NCI-H2107 treated with DMSO at 0.1 percent for 48 hours (cell line): ENCODE measurements around the gene ELN.
A peak's percentile ranks its signal among the peaks of the same experiment; 100 is the strongest.

Experiments
- DNase-seq: peaks from one replicate; lab custom pipeline; 2025; ENCODE audit not compliant: unreplicated experiment; lab: John Stamatoyannopoulos, UW

Gene ELN

GRCh38 chr7:74092321-74092963 is 64.5 kb downstream of the ELN start:
- DNase-seq = no peak

- no peak for DNase-seq
These were observed 65.0 kb downstream of the ELN start for GRCh38 chr7:74092964-74093471.

- peak; percentile 56 for DNase-seq
These were observed 65.8 kb downstream of the ELN start for GRCh38 chr7:74093671-74094223.

GRCh38 chr7:74094224-74095101 is 66.5 kb downstream of the ELN start:
- peak; percentile 8 for DNase-seq

- no peak for DNase-seq
These were observed 67.2 kb downstream of the ELN start for GRCh38 chr7:74095135-74095534.

GRCh38 chr7:74097937-74098614 is 70.1 kb downstream of the ELN start:
- DNase-seq = no peak

GRCh38 chr7:74099031-74099430 is 71.1 kb downstream of the ELN start:
- DNase-seq = no peak

GRCh38 chr7:74101061-74101681 is 73.2 kb downstream of the ELN start:
- peak; percentile 82 for DNase-seq

GRCh38 chr7:74103219-74103772 is 75.3 kb downstream of the ELN start:
- DNase-seq = no peak

GRCh38 chr7:74104702-74105101 is 76.7 kb downstream of the ELN start:
- no peak for DNase-seq

- DNase-seq = no peak
These were observed 78.0 kb downstream of the ELN start for GRCh38 chr7:74105992-74106391.

- DNase-seq = no peak
These were observed 78.9 kb downstream of the ELN start for GRCh38 chr7:74106846-74107245.

- no peak for DNase-seq
These were observed 87.4 kb downstream of the ELN start for GRCh38 chr7:74115326-74115725.

- no peak for DNase-seq
These were observed 88.4 kb downstream of the ELN start for GRCh38 chr7:74116356-74116755.
